ENCODE data around the gene SGTA.
"Not testable (repeated sequence)": the region's sequence is repeated elsewhere in the genome, so short reads cannot be mapped to it uniquely, and the experiment has no call there.

The SGTA gene

DNA sequence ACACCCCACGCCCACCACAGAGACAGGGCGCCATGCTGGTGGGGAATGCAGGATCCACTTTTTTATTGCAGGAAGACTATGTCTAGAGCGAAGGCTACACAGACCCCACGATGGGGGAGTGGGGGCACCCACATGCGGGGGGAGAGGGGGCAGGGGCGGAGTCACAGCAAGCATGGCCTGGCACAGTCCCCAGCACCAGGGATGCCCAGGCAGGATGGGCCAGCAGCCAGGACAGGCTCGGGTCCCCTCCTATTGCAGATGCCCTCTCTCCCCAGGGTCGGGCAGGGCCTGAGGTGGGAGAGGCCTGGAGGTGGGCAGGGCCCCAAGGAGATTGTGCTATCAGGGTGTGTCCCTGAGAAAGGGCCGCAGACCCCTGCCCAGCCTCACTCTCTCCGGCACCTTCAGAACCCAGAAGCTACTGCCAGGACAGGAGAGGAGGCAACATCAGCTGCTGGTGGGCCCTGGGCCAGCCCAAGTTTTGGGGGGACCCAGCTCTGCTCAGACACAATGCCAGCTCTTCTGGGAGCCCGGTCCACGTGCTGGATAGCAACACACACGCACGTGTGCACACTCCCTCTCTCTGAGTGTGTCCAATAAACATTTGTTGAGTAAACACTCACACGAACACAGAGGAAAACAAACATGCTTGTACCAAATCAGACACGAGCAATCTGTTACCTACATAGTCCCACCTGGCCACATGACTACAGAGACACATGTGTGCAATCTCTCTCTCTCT, 68.4 kb downstream of the SGTA start:
- ATAC-seq = no peak
- H3K27ac Mint-ChIP-seq = no peak overlapping the region

DNA sequence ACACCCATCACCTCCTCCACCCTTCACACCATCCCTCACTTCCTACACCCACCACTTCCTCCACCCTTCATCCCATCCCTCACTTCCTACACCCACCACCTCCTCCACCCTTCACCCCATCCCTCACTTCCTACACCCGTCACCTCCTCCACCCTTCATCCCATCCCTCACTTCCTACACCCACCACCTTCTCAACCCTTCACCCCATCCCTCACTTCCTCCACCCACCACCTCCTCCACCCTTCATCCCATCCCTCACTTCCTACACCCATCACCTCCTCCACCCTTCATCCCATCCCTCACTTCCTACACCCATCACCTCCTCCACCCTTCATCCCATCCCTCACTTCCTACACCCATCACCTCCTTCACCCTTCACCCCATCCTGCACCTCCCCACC, 69.0 kb downstream of the SGTA start:
- not testable (repeated sequence) for DNase-seq (ENCODE audit: low spot score in 2 of 2); H3K9me3 Mint-ChIP-seq; H3K4me3 Mint-ChIP-seq; H3K4me1 Mint-ChIP-seq; ATAC-seq; H3K36me3 Mint-ChIP-seq; H3K27ac Mint-ChIP-seq

More for the DNA sequence above, 68.4 kb downstream of the SGTA start:
- DNase-seq (ENCODE audit: low spot score in 2 of 2) = no peak
- H3K4me1 Mint-ChIP-seq = peaks cover 8% of the 10 kb centered on the region
- H3K9me3 Mint-ChIP-seq = peaks cover 3% of the 10 kb centered on the region
- H3K4me3 Mint-ChIP-seq = no peak overlapping the region
- no peaks in the 10 kb centered on the region for H3K36me3 Mint-ChIP-seq

DNA sequence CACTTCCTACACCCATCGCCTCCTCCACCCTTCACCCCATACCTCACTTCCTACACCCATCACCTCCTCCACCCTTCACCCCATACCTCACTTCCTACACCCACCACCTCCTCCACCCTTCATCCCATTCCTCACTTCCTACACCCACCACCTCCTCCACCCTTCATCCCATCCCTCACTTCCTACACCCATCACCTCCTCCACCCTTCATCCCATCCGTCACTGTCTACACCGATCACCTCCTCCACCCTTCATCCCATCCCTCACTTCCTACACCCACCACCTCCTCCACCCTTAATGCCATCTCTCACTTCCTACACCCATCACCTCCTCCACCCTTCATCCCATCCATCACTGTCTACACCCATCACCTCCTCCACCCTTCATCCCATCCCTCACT, 69.9 kb downstream of the SGTA start:
- not testable (repeated sequence) for H3K4me1 Mint-ChIP-seq; H3K9me3 Mint-ChIP-seq; ATAC-seq; DNase-seq (ENCODE audit: low spot score in 2 of 2); H3K36me3 Mint-ChIP-seq; H3K4me3 Mint-ChIP-seq; H3K27ac Mint-ChIP-seq

- Mint-ChIP-seq H3K36me3 (no peaks in the 10 kb centered on the region), H3K4me1 (peaks cover 8% of the 10 kb centered on the region), H3K4me3 (no peak overlapping the region), H3K9me3 (peaks cover 3% of the 10 kb centered on the region), H3K27ac (no peak overlapping the region)
- no peak for DNase-seq (ENCODE audit: low spot score in 2 of 2)
- no peak for ATAC-seq
Measured at GRCh38 chr19:2711875-2712205, 71.2 kb downstream of the SGTA start.

- no peaks in the 10 kb centered on the region for H3K36me3 Mint-ChIP-seq
- no peak overlapping the region for H3K27ac Mint-ChIP-seq
- peaks cover 3% of the 10 kb centered on the region for H3K9me3 Mint-ChIP-seq
- no peak overlapping the region for H3K4me3 Mint-ChIP-seq
- peak; percentile 19 for ATAC-seq
- H3K4me1 Mint-ChIP-seq = peaks cover 8% of the 10 kb centered on the region
- no peak for DNase-seq (ENCODE audit: low spot score in 2 of 2)
Measured at GRCh38 chr19:2711172-2711874, 71.8 kb downstream of the SGTA start.

DNA sequence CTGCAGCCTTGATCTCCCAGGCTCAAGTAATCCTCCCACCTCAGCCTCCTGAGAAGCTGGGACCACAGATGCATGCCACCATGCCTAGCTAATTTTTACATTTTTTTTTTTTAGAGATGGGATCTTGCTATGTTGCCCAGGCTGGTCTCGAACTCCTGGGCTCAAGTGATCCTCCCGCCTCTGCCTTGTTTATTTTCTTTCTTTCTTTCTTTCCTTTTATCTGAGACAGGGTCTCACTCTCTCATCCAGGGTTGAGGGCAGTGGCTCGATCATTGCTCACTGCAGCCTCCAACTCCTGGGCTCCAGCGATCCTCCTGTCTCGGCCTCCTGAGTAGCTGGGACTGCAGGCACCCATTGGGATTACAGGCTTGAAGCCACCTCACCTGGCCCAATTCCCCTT, 76.8 kb downstream of the SGTA start:
- no peak overlapping the region for H3K4me3 Mint-ChIP-seq
- ATAC-seq = no peak
- peaks cover 7% of the 10 kb centered on the region for H3K4me1 Mint-ChIP-seq
- DNase-seq (ENCODE audit: low spot score in 2 of 2) = no peak
- H3K9me3 Mint-ChIP-seq = no peaks in the 10 kb centered on the region
- H3K27ac Mint-ChIP-seq = no peak overlapping the region
- no peaks in the 10 kb centered on the region for H3K36me3 Mint-ChIP-seq

Measured in stimulated activated effector memory CD8-positive, alpha-beta T cell treated with anti-CD3 and anti-CD28 coated beads, Interleukin-12 subunit alpha, Interleukin-12 subunit beta, amount 100 ng/mL, for 72 hours (primary cell).